Measurements from ENCODE around the gene CCDC121.

DNA sequence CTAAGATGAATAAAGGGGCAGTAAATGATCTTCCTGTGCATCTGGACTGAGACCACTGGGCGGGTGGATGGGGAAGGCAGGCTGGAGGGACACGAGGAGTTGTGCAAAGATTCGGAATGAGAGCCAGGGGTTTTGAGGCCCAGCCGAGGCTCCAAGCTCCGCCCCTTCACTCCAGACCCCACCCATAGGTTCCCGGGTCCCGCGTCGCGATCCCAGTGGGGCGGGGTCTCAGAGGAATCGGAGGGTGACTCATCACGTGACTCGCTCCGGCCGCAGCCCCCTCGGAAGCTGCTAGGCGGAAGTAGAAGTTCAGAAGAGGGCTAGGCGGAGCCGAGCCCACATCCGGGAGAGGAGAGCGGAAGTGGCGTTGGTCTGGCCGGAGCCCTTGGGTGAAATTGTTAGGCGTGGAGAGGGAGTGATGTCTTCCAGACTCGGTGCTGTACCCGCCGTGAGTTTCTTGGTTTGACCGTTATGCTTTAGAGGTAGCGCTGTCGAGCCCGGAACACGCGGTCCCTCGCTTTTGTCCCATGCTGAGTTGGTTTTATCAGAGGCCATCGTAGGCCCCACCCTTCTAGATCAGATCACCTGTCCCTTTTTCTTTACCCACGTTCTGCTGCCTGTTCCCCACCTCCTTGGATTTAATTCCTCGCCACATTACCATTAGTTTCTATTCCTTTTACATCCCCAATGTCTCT is 46.0 kb downstream of the CCDC121 start, which contains the start of gene ZNF512:
- TF ChIP-seq ZNF70 (CRISPR knock-in tag; IDR thresholded peaks at IDR 0.05): no peak
- no peak for TF ChIP-seq POU6F1 (CRISPR knock-in tag; IDR thresholded peaks at IDR 0.05; ENCODE audit: borderline replicate concordance, low read depth)
- TF ChIP-seq, protein P1, sequence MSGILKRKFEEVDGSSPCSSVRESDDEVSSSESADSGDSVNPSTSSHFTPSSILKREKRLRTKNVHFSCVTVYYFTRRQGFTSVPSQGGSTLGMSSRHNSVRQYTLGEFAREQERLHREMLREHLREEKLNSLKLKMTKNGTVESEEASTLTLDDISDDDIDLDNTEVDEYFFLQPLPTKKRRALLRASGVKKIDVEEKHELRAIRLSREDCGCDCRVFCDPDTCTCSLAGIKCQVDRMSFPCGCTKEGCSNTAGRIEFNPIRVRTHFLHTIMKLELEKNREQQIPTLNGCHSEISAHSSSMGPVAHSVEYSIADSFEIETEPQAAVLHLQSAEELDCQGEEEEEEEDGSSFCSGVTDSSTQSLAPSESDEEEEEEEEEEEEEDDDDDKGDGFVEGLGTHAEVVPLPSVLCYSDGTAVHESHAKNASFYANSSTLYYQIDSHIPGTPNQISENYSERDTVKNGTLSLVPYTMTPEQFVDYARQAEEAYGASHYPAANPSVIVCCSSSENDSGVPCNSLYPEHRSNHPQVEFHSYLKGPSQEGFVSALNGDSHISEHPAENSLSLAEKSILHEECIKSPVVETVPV (CRISPR knock-in tag; IDR thresholded peaks at IDR 0.05): no peak
- no peak for TF ChIP-seq ZFP30 (CRISPR knock-in tag; IDR thresholded peaks at IDR 0.05)
- no peak for TF ChIP-seq ZC3H10 (CRISPR knock-in tag; IDR thresholded peaks at IDR 0.05)
- TF ChIP-seq SNAI2 (CRISPR knock-in tag; IDR thresholded peaks at IDR 0.05): no peak; the same call in 1 of the 2 replicates
- TF ChIP-seq CREB5 (CRISPR knock-in tag; IDR thresholded peaks at IDR 0.05; ENCODE audit: low read depth): no peak
- no peak for TF ChIP-seq ZNF8 (CRISPR knock-in tag; IDR thresholded peaks at IDR 0.05)
- TF ChIP-seq RARB (CRISPR knock-in tag; IDR thresholded peaks at IDR 0.05): no peak
- no peak; the same call in 1 of the 2 replicates for TF ChIP-seq ZNF565 (CRISPR knock-in tag; conservative IDR thresholded peaks at IDR 0.05; ENCODE audit: low read depth)
- peak; percentile 77; the same call in 1 of the 2 replicates for TF ChIP-seq ZFP3 (CRISPR knock-in tag; IDR thresholded peaks at IDR 0.05)
- 0 out of 2 replicates have a peak, but pooled peaks have one; percentile 28 for TF ChIP-seq GLIS3 (CRISPR knock-in tag; IDR thresholded peaks at IDR 0.05)
- TF ChIP-seq PATZ1 (CRISPR knock-in tag; IDR thresholded peaks at IDR 0.05; ENCODE audit: borderline replicate concordance): no peak

All from SK-N-SH treated with all-trans-retinoic acid at 6 μM for 48 hours (cell line).